HUES6 (cell line): ENCODE results near the gene KLHL17.
A peak's percentile ranks its signal among the peaks of the same experiment; 100 is the strongest.

Experiments used
- H3K27ac ChIP-seq: 2 replicates; pipeline ENCODE4 v1.7.0; 2013; ENCODE audit warnings: low read depth, mild to moderate bottlenecking, low read length, inconsistent platforms
- H3K27me3 ChIP-seq: 2 replicates; pipeline ENCODE4 v1.6.1; 2013; ENCODE audit warnings: low read length; ENCODE audit not compliant: control insufficient read depth, insufficient read depth
- H3K36me3 ChIP-seq: 2 replicates; pipeline ENCODE4 v1.6.1; 2013; ENCODE audit warnings: low read length; ENCODE audit not compliant: control insufficient read depth, insufficient read depth
- H3K4me1 ChIP-seq: 2 replicates; pipeline ENCODE4 v1.6.1; 2013; ENCODE audit warnings: low read length; ENCODE audit not compliant: control insufficient read depth, insufficient read depth
- H3K4me3 ChIP-seq: 2 replicates; pipeline ENCODE4 v1.5.1; 2013; ENCODE audit warnings: low read depth, low read length
- H3K9ac ChIP-seq: one replicate; pipeline ENCODE4 v1.6.1; 2013; ENCODE audit warnings: mild to moderate bottlenecking, low read length
- H3K9me3 ChIP-seq: 2 replicates; pipeline ENCODE4 v1.6.1; 2013; ENCODE audit warnings: low read depth, low read length; ENCODE audit not compliant: control insufficient read depth, insufficient read depth

KLHL17 gene

GRCh38 chr1:995665-996633 is 35.6 kb downstream of the KLHL17 start:
- Histone ChIP-seq H3K27me3 (peaks cover 92% of the 10 kb centered on the region), H3K27ac (no peak overlapping the region), H3K9ac (no peak overlapping the region), H3K36me3 (no peaks in the 10 kb centered on the region), H3K9me3 (peaks cover 9% of the 10 kb centered on the region), H3K4me1 (peaks cover 18% of the 10 kb centered on the region), H3K4me3 (no peak overlapping the region)

GRCh38 chr1:996851-997712 is 36.7 kb downstream of the KLHL17 start:
- H3K27ac ChIP-seq: no peak overlapping the region
- H3K36me3 ChIP-seq: no peaks in the 10 kb centered on the region
- peaks cover 4% of the 10 kb centered on the region for H3K9me3 ChIP-seq
- H3K4me1 ChIP-seq: peaks cover 18% of the 10 kb centered on the region
- no peak overlapping the region for H3K4me3 ChIP-seq
- H3K27me3 ChIP-seq: peaks cover 91% of the 10 kb centered on the region
- H3K9ac ChIP-seq: no peak overlapping the region

GRCh38 chr1:997713-997992 is 37.3 kb downstream of the KLHL17 start:
- H3K27ac ChIP-seq: no peak overlapping the region
- no peak overlapping the region for H3K4me3 ChIP-seq
- H3K9ac ChIP-seq: no peak overlapping the region
- peaks cover 18% of the 10 kb centered on the region for H3K4me1 ChIP-seq
- peaks cover 90% of the 10 kb centered on the region for H3K27me3 ChIP-seq
- H3K9me3 ChIP-seq: peaks cover 4% of the 10 kb centered on the region
- no peaks in the 10 kb centered on the region for H3K36me3 ChIP-seq

- Histone ChIP-seq H3K27ac (no peak overlapping the region), H3K36me3 (no peaks in the 10 kb centered on the region), H3K9me3 (peaks cover 2% of the 10 kb centered on the region), H3K4me3 (peak overlapping the region; percentile 54), H3K27me3 (peaks cover 90% of the 10 kb centered on the region), H3K4me1 (peaks cover 19% of the 10 kb centered on the region), H3K9ac (peak overlapping the region; percentile 37)
Observed at GRCh38 chr1:997993-998744, 37.8 kb downstream of the KLHL17 start.

GRCh38 chr1:998745-998994 is 38.3 kb downstream of the KLHL17 start:
- Histone ChIP-seq H3K9ac (peak overlapping the region; percentile 37), H3K27ac (no peak overlapping the region), H3K4me1 (peaks cover 24% of the 10 kb centered on the region), H3K36me3 (no peaks in the 10 kb centered on the region), H3K9me3 (no peaks in the 10 kb centered on the region), H3K27me3 (peaks cover 90% of the 10 kb centered on the region), H3K4me3 (peak overlapping the region; percentile 67)

GRCh38 chr1:998995-999724 is 38.8 kb downstream of the KLHL17 start:
- Histone ChIP-seq H3K4me1 (peaks cover 28% of the 10 kb centered on the region), H3K9me3 (no peaks in the 10 kb centered on the region), H3K27ac (no peak overlapping the region), H3K4me3 (peak overlapping the region; percentile 67), H3K9ac (peak overlapping the region; percentile 31), H3K36me3 (no peaks in the 10 kb centered on the region), H3K27me3 (peaks cover 89% of the 10 kb centered on the region)

- H3K9ac ChIP-seq: peak within 1 kb of the TSS; percentile 77
- H3K27me3 ChIP-seq: peaks cover 89% of the 10 kb centered on the region
- peaks cover 34% of the 10 kb centered on the region for H3K4me1 ChIP-seq
- H3K9me3 ChIP-seq: no peaks in the 10 kb centered on the region
- H3K4me3 ChIP-seq: peak within 1 kb of the TSS; percentile 67
- no peaks in the 10 kb centered on the region for H3K36me3 ChIP-seq
- peak within 1 kb of the TSS; percentile 51; the same call in 1 of the 2 replicates for H3K27ac ChIP-seq
Observed at GRCh38 chr1:999725-1000356, 39.5 kb downstream of the KLHL17 start, which contains the start of gene HES4. Gene HES4, minus strand, starts transcription at chr1:1000097. Its CDS starts 124 bp downstream, at chr1:999973.

GRCh38 chr1:1000357-1001056 is 40.1 kb downstream of the KLHL17 start:
- Histone ChIP-seq H3K27ac (peak overlapping the region; percentile 51; the same call in 1 of the 2 replicates), H3K9me3 (no peaks in the 10 kb centered on the region), H3K27me3 (peaks cover 83% of the 10 kb centered on the region), H3K36me3 (no peaks in the 10 kb centered on the region), H3K9ac (peak overlapping the region; percentile 77), H3K4me1 (peaks cover 41% of the 10 kb centered on the region), H3K4me3 (peak overlapping the region; percentile 67)

- no peaks in the 10 kb centered on the region for H3K36me3 ChIP-seq
- H3K4me1 ChIP-seq: peaks cover 45% of the 10 kb centered on the region
- H3K9me3 ChIP-seq: no peaks in the 10 kb centered on the region
- peak overlapping the region; percentile 10 for H3K9ac ChIP-seq
- peaks cover 76% of the 10 kb centered on the region for H3K27me3 ChIP-seq
- peak overlapping the region; percentile 67 for H3K4me3 ChIP-seq
- no peak overlapping the region for H3K27ac ChIP-seq
Observed at GRCh38 chr1:1001057-1001783, 40.8 kb downstream of the KLHL17 start.
